HepG2 (cell line): Measurements from ENCODE around the gene MTHFD1L. TPM values are rescaled to one million over a fixed set of nuclear protein-coding genes. Genes with fewer than 3 reads are reported as not detected.
"Not testable (repeated sequence)": the region's sequence is repeated elsewhere in the genome, so short reads cannot be mapped to it uniquely, and the experiment has no call there.

Source experiments
- ATAC-seq: fragments of 200-7000 bp; cut with Tn5 transposase; 3 replicates; pipeline ENCODE4 v1.9.1; 2020; ENCODE audit warnings: mild to moderate bottlenecking, moderate library complexity
- BruUV-seq: library from RNA; stranded (reverse); fragments of 400-500 nt; replicated peaks from 2 replicates; lab custom pipeline; 2021; lab: Mats Ljungman, UMichigan
- CTCF ChIA-PET: fragments of 300-600 bp; formaldehyde crosslinking; extraction: SDS; loops from one replicate; lab custom pipeline; 2021; ENCODE audit warnings: low total read pairs, inconsistent platforms, low intra/inter-chr PET ratio; lab: Yijun Ruan, JAX
- POLR2A ChIA-PET: fragments of 350-600 bp; sonication (Branson Sonifier 250); formaldehyde crosslinking; loops from one replicate; lab custom pipeline; 2020; ENCODE audit warnings: antibody characterized with exemption, inconsistent platforms; lab: Yijun Ruan, JAX
- DNase-seq: peaks from one replicate; pipeline ENCODE4 v3.0.0-alpha.2; 2015; ENCODE audit warnings: low spot score
- FAIRE-seq: peaks from 3 replicates; lab custom pipeline; 2011; peaks lifted over from hg19 to GRCh38; lab: Jason Lieb, UNC
- H2AFZ ChIP-seq: one replicate; pipeline ENCODE4 v1.6.1; 2011; ENCODE audit warnings: low read length, inconsistent platforms
- H3K27ac ChIP-seq: fragments of 300-600 bp; 3 replicates; pipeline ENCODE4 v1.8.0; 2011; ENCODE audit warnings: mixed run types, mild to moderate bottlenecking, mixed read lengths, low read length, inconsistent platforms; ENCODE audit not compliant: insufficient read depth; ENCODE audit errors: extremely low read length
- H3K27me3 ChIP-seq, 2 experiments: fragments of 200-600 bp in 1 of 2; 2 replicates in 1 of 2; 3 replicates in 1 of 2; pipeline versions ENCODE4 v1.6.0 to v1.8.0; 2011; ENCODE audit warnings: low read length in 2 of 2, mild to moderate bottlenecking in 2 of 2, moderate library complexity in 2 of 2, inconsistent platforms in 1 of 2; ENCODE audit not compliant: insufficient read depth in 2 of 2, control insufficient read depth in 1 of 2
- H3K36me3 ChIP-seq, 2 experiments: fragments of 200-600 bp in 1 of 2; replicated peaks in 1 of 2; 2 replicates in 1 of 2; 3 replicates in 1 of 2; pipeline versions ENCODE4 v1.5.1 to v1.8.0; 2011; ENCODE audit warnings: low read length in 2 of 2, inconsistent platforms in 1 of 2; ENCODE audit not compliant: insufficient read depth in 2 of 2, control insufficient read depth in 1 of 2
- H3K4me1 ChIP-seq: 2 replicates; pipeline ENCODE4 v1.5.1; 2012; ENCODE audit warnings: low read length, inconsistent platforms; ENCODE audit not compliant: insufficient read depth
- H3K4me2 ChIP-seq: 2 replicates; pipeline ENCODE4 v1.6.0; 2011; ENCODE audit warnings: low read depth, low read length, inconsistent platforms
- H3K4me3 ChIP-seq, 3 experiments: fragments of 200-600 bp in 1 of 3; sonication (generic), shearing (Covaris generic) in 1 of 3; replicated peaks in 1 of 3; 2 replicates each; pipeline ENCODE4 v1.5.1; 2011 to 2016; ENCODE audit warnings: low read length in 3 of 3, inconsistent platforms in 2 of 3, low read depth in 2 of 3, mild to moderate bottlenecking in 2 of 3, control low read depth in 1 of 3, mixed read lengths in 1 of 3; ENCODE audit not compliant: insufficient read depth in 1 of 3
- H3K79me2 ChIP-seq: one replicate; pipeline ENCODE4 v1.6.1; 2011; ENCODE audit warnings: low read length, inconsistent platforms; ENCODE audit not compliant: insufficient read depth
- H3K9ac ChIP-seq: 2 replicates; pipeline ENCODE4 v1.6.0; 2011; ENCODE audit warnings: mild to moderate bottlenecking, low read depth, low read length, inconsistent platforms; ENCODE audit not compliant: insufficient read depth
- H3K9me3 ChIP-seq: 2 replicates; pipeline ENCODE4 v1.5.1; 2012; ENCODE audit warnings: mild to moderate bottlenecking, low read length
- H4K20me1 ChIP-seq: 2 replicates; pipeline ENCODE4 v1.6.0; 2011; ENCODE audit warnings: inconsistent platforms, mild to moderate bottlenecking, low read length, moderate library complexity; ENCODE audit not compliant: insufficient read depth
- DRAP1 ChIP-seq: IDR thresholded peaks from 2 replicates; pipeline ENCODE4 v1.6.1; 2016; ENCODE audit warnings: missing genetic modification reagents, missing compliant biosample characterization
- IRF2 ChIP-seq: IDR thresholded peaks from 2 replicates; pipeline ENCODE4 v1.6.1; 2018; ENCODE audit warnings: missing genetic modification reagents, missing compliant biosample characterization
- KAT8 ChIP-seq: IDR thresholded peaks from 2 replicates; pipeline ENCODE4 v1.6.1; 2016; ENCODE audit warnings: missing genetic modification reagents, missing compliant biosample characterization
- LCORL ChIP-seq, 2 experiments: fragments of 450-650 bp in 1 of 2; sonication (generic) in 1 of 2; formaldehyde crosslinking in 1 of 2; IDR thresholded peaks; 2 replicates each; pipeline versions ENCODE4 v1.5.0 to v1.6.1; 2017 to 2020; ENCODE audit warnings: antibody characterized with exemption in 1 of 2, missing genetic modification reagents in 1 of 2
- NR2F2 ChIP-seq: IDR thresholded peaks from 2 replicates; pipeline ENCODE4 v1.6.1; 2012; ENCODE audit warnings: low read depth, inconsistent platforms, borderline replicate concordance
- NR2F6 ChIP-seq, 2 experiments: IDR thresholded peaks; 2 replicates each; pipeline ENCODE4 v1.6.1; 2016; ENCODE audit warnings: antibody characterized with exemption in 1 of 2, mild to moderate bottlenecking in 1 of 2
- ZNF143 ChIP-seq: sonication (generic); formaldehyde crosslinking; IDR thresholded peaks from 2 replicates; pipeline ENCODE4 v1.4.0; 2020; ENCODE audit warnings: missing genetic modification reagents
- ZNF788 ChIP-seq: sonication (generic); formaldehyde crosslinking; IDR thresholded peaks from 2 replicates; pipeline ENCODE4 v1.5.0; 2020; ENCODE audit warnings: mild to moderate bottlenecking, missing genetic modification reagents, borderline replicate concordance
- ZSCAN12 ChIP-seq: sonication (generic); formaldehyde crosslinking; IDR thresholded peaks from 2 replicates; pipeline ENCODE4 v1.9.0; 2021; ENCODE audit warnings: mild to moderate bottlenecking, missing genetic modification reagents
- WGBS: methylation state at CpG from one replicate; pipeline ENCODE4 v1.1.6; 2017; ENCODE audit warnings: low lambda C conversion rate; 5-methylcytosine and 5-hydroxymethylcytosine counted together
- in situ Hi-C: cut with HindIII; loops from 2 replicates; pipeline ENCODE4 v1.10.0; 2017; ENCODE audit warnings: low pct_unique_long_range_greater_than_20kb; ENCODE audit not compliant: extremely low pct_ligation_motif_present
- intact Hi-C: fragments of 100-400 bp; cut with micrococcal nuclease; formaldehyde crosslinking; loops from one replicate; pipeline ENCODE4 v1.10.0; 2022; ENCODE audit not compliant: unreplicated experiment
- polyA plus RNA-seq, 8 experiments: library from polyadenylated mRNA; depleted of rRNA in 3 of 8; stranded (reverse) in 7 of 8; unstranded in 1 of 8; fragments of >200 nt; fragmentation: Illumina TruSeq in 4 of 8; extraction: Trizol in 4 of 8; gene quantifications; 2 replicates each; pipeline versions ENCODE4 v1.2.1 to v1.2.3, GENCODE V29; 2011 to 2016; ENCODE audit warnings: low read depth in 4 of 8, missing spikeins in 1 of 8, mixed read lengths in 1 of 8; ENCODE audit not compliant: insufficient read depth in 1 of 8
- total RNA-seq, 5 experiments: library from RNA; depleted of rRNA; stranded (reverse); fragments of >200 nt; fragmentation: Illumina TruSeq; extraction: Trizol; gene quantifications; 2 replicates each; pipeline ENCODE4 v1.2.3, GENCODE V29; 2016; ENCODE audit warnings: low read depth in 1 of 5
- TF ChIP-seq, protein P1 (sequence below): sonication (generic); formaldehyde crosslinking; IDR thresholded peaks from 2 replicates; pipeline ENCODE4 v1.5.1; 2020; ENCODE audit warnings: mild to moderate bottlenecking, missing genetic modification reagents, borderline replicate concordance
- TF ChIP-seq, protein P2 (sequence below): IDR thresholded peaks from 2 replicates; pipeline ENCODE4 v1.4.0; 2020; ENCODE audit warnings: mild to moderate bottlenecking, missing genetic modification reagents
- TF ChIP-seq, protein P3 (sequence below): IDR thresholded peaks from 2 replicates; pipeline ENCODE4 v1.6.1; 2016; ENCODE audit warnings: missing compliant biosample characterization, missing genetic modification reagents, borderline replicate concordance

Gene MTHFD1L
- total and polyA plus RNA-seq, 2 of the 13 experiments (the other 11 are each of a cell fraction or from before 2014, with no cell fraction given) = 24.0 to 39.6 TPM

DNA sequence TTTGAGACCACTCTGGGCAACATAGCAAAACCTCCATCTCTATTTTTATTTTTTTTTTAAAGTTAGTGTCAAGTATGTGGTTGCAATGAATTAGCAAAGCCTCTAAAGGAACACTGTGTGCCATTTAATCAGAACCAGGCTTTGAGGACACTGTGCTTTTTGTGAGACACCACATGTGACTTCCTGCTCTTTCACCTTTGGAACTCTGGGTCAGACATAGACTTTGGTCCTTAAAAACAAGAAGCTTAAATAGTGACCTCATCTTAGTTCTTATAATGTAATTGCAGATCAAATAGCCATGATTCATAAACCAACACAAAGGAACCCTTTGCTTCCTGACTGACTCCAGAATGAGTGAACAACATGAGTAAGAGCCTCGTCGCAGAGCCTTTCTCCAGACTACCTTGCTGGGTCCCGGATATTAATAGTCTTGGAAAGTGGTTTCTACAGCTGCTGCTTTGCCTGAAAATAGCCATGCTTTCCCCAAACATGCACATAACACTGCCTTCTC is 170.8 kb downstream of the MTHFD1L start:
- FAIRE-seq, CTCF ChIA-PET, BruUV-seq, H4K20me1 ChIP-seq, ATAC-seq, H3K27me3 ChIP-seq, in situ Hi-C loops, H3K79me2 ChIP-seq, H2AFZ ChIP-seq, H3K9me3 ChIP-seq, H3K4me3 ChIP-seq: not testable (repeated sequence)
- POLR2A ChIA-PET = interaction anchor here (0.6 to 1.4 kb wide), 10 partner anchors 8 to 169 kb away, joined by 3 to 10 read pairs (median 4); no protein-coding TSS in a partner anchor
- Histone ChIP-seq H3K4me2 (peak overlapping the region; percentile 36), H3K4me1 (peaks cover 64% of the 10 kb centered on the region), H3K36me3 (peaks cover 9 to 39% of the 10 kb centered on the region in 2 experiments), H3K9ac (peak overlapping the region; percentile 80), H3K27ac (peak overlapping the region; percentile 96)
- DNase-seq = peak; percentile 98
- 7% methylated on average over 3 of the region's 3 CpGs for WGBS
- intact Hi-C loops = loop anchor here (2.0 kb wide), 1 partner anchor 33 kb away; no protein-coding TSS in a partner anchor
- TF ChIP-seq ZSCAN12 (0 out of 2 replicates have a peak, but pooled peaks have one; percentile 62), DRAP1 (CRISPR knock-in tag) (peak; percentile 55), KAT8 (CRISPR knock-in tag) (peak; percentile 68), LCORL (IDR thresholded peaks at IDR 0.05) (peak; percentile 34; the same call in 1 of the 2 replicates), LCORL (CRISPR knock-in tag; IDR thresholded peaks at IDR 0.05) (peak; percentile 73; the same call in 1 of the 2 replicates), NR2F6 (IDR thresholded peaks at IDR 0.05) (peak; percentile 63), NR2F6 (CRISPR knock-in tag; IDR thresholded peaks at IDR 0.05) (peak; percentile 80), NR2F2 (peak; percentile 42; the same call in 1 of the 2 replicates), ZNF788 (peak; percentile 42; the same call in 1 of the 2 replicates), IRF2 (0 out of 2 replicates have a peak, but pooled peaks have one; percentile 52), ZNF143 (peak; percentile 57; the same call in 1 of the 2 replicates)
- TF ChIP-seq, protein P1, sequence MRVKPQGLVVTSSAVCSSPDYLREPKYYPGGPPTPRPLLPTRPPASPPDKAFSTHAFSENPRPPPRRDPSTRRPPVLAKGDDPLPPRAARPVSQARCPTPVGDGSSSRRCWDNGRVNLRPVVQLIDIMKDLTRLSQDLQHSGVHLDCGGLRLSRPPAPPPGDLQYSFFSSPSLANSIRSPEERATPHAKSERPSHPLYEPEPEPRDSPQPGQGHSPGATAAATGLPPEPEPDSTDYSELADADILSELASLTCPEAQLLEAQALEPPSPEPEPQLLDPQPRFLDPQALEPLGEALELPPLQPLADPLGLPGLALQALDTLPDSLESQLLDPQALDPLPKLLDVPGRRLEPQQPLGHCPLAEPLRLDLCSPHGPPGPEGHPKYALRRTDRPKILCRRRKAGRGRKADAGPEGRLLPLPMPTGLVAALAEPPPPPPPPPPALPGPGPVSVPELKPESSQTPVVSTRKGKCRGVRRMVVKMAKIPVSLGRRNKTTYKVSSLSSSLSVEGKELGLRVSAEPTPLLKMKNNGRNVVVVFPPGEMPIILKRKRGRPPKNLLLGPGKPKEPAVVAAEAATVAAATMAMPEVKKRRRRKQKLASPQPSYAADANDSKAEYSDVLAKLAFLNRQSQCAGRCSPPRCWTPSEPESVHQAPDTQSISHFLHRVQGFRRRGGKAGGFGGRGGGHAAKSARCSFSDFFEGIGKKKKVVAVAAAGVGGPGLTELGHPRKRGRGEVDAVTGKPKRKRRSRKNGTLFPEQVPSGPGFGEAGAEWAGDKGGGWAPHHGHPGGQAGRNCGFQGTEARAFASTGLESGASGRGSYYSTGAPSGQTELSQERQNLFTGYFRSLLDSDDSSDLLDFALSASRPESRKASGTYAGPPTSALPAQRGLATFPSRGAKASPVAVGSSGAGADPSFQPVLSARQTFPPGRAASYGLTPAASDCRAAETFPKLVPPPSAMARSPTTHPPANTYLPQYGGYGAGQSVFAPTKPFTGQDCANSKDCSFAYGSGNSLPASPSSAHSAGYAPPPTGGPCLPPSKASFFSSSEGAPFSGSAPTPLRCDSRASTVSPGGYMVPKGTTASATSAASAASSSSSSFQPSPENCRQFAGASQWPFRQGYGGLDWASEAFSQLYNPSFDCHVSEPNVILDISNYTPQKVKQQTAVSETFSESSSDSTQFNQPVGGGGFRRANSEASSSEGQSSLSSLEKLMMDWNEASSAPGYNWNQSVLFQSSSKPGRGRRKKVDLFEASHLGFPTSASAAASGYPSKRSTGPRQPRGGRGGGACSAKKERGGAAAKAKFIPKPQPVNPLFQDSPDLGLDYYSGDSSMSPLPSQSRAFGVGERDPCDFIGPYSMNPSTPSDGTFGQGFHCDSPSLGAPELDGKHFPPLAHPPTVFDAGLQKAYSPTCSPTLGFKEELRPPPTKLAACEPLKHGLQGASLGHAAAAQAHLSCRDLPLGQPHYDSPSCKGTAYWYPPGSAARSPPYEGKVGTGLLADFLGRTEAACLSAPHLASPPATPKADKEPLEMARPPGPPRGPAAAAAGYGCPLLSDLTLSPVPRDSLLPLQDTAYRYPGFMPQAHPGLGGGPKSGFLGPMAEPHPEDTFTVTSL (CRISPR knock-in tag) = peak; percentile 88; the same call in 1 of the 2 replicates
- TF ChIP-seq, protein P2, sequence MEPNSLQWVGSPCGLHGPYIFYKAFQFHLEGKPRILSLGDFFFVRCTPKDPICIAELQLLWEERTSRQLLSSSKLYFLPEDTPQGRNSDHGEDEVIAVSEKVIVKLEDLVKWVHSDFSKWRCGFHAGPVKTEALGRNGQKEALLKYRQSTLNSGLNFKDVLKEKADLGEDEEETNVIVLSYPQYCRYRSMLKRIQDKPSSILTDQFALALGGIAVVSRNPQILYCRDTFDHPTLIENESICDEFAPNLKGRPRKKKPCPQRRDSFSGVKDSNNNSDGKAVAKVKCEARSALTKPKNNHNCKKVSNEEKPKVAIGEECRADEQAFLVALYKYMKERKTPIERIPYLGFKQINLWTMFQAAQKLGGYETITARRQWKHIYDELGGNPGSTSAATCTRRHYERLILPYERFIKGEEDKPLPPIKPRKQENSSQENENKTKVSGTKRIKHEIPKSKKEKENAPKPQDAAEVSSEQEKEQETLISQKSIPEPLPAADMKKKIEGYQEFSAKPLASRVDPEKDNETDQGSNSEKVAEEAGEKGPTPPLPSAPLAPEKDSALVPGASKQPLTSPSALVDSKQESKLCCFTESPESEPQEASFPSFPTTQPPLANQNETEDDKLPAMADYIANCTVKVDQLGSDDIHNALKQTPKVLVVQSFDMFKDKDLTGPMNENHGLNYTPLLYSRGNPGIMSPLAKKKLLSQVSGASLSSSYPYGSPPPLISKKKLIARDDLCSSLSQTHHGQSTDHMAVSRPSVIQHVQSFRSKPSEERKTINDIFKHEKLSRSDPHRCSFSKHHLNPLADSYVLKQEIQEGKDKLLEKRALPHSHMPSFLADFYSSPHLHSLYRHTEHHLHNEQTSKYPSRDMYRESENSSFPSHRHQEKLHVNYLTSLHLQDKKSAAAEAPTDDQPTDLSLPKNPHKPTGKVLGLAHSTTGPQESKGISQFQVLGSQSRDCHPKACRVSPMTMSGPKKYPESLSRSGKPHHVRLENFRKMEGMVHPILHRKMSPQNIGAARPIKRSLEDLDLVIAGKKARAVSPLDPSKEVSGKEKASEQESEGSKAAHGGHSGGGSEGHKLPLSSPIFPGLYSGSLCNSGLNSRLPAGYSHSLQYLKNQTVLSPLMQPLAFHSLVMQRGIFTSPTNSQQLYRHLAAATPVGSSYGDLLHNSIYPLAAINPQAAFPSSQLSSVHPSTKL = peak; percentile 92; the same call in 1 of the 2 replicates
- TF ChIP-seq, protein P3, sequence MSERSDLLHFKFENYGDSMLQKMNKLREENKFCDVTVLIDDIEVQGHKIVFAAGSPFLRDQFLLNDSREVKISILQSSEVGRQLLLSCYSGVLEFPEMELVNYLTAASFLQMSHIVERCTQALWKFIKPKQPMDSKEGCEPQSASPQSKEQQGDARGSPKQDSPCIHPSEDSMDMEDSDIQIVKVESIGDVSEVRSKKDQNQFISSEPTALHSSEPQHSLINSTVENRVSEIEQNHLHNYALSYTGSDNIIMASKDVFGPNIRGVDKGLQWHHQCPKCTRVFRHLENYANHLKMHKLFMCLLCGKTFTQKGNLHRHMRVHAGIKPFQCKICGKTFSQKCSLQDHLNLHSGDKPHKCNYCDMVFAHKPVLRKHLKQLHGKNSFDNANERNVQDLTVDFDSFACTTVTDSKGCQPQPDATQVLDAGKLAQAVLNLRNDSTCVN (CRISPR knock-in tag) = peak; percentile 92
